GM23338 (cell line): Measurements from ENCODE around the gene NET1. TPM values are rescaled to one million over a fixed set of nuclear protein-coding genes. Genes with fewer than 3 reads are reported as not detected.
"Not testable (repeated sequence)": the region's sequence is repeated elsewhere in the genome, so short reads cannot be mapped to it uniquely, and the experiment has no call there.

ENCODE experiments used
- ATAC-seq: fragments of 200-7000 bp; cut with Tn5 transposase; 3 replicates; pipeline ENCODE4 v1.9.1; 2020
- DNase-seq: peaks from one replicate; pipeline ENCODE4 v3.0.0-alpha.2; 2015; ENCODE audit warnings: low spot score
- H2AFZ ChIP-seq: fragments of 200-600 bp; sonication (generic); 2 replicates; pipeline ENCODE4 v1.8.0; 2016; ENCODE audit warnings: antibody characterized with exemption, mild to moderate bottlenecking, moderate library complexity
- H3F3A ChIP-seq: fragments of 200-600 bp; sonication (generic); replicated peaks from 2 replicates; pipeline ENCODE4 v1.8.0; 2017; ENCODE audit warnings: antibody characterized with exemption, mixed run types, low read depth
- H3K27ac ChIP-seq: fragments of 200-600 bp; sonication (generic); 2 replicates; pipeline ENCODE4 v1.6.1; 2016; ENCODE audit warnings: low read depth
- H3K27me3 ChIP-seq: fragments of 200-600 bp; sonication (generic); 2 replicates; pipeline ENCODE4 v1.8.0; 2016; ENCODE audit warnings: mild to moderate bottlenecking, mixed run types, moderate library complexity; ENCODE audit not compliant: insufficient read depth
- H3K36me3 ChIP-seq: fragments of 200-600 bp; sonication (generic); 2 replicates; pipeline ENCODE4 v1.8.0; 2016; ENCODE audit warnings: mild to moderate bottlenecking; ENCODE audit not compliant: insufficient read depth
- H3K4me1 ChIP-seq: fragments of 200-600 bp; sonication (generic); 2 replicates; pipeline ENCODE4 v1.8.0; 2016; ENCODE audit warnings: mild to moderate bottlenecking, moderate library complexity; ENCODE audit not compliant: insufficient read depth
- H3K4me2 ChIP-seq: fragments of 200-600 bp; sonication (generic); 2 replicates; pipeline ENCODE4 v1.7.1; 2017; ENCODE audit warnings: mixed run types
- H3K4me3 ChIP-seq: fragments of 200-600 bp; sonication (generic); 2 replicates; pipeline ENCODE4 v1.6.1; 2016; ENCODE audit warnings: mixed run types
- H3K79me2 ChIP-seq: fragments of 200-600 bp; sonication (generic); replicated peaks from 2 replicates; pipeline ENCODE4 v1.8.0; 2017; ENCODE audit warnings: mild to moderate bottlenecking; ENCODE audit not compliant: insufficient read depth
- H3K9me2 ChIP-seq: fragments of 200-600 bp; sonication (generic); 2 replicates; pipeline ENCODE4 v1.8.0; 2017; ENCODE audit not compliant: insufficient read depth
- H4K20me1 ChIP-seq: fragments of 200-600 bp; sonication (generic); replicated peaks from 2 replicates; pipeline ENCODE4 v1.8.0; 2017; ENCODE audit warnings: mild to moderate bottlenecking; ENCODE audit not compliant: insufficient read depth
- H3K27ac Mint-ChIP-seq: 2 replicates; pipeline ENCODE4 v1.8.0; 2020; ENCODE audit warnings: inconsistent platforms, mild to moderate bottlenecking, moderate library complexity, mixed read lengths
- H3K27me3 Mint-ChIP-seq: 3 replicates; pipeline ENCODE4 v1.8.0; 2022; ENCODE audit warnings: low read depth, mild to moderate bottlenecking, moderate library complexity, mixed read lengths, inconsistent platforms; ENCODE audit not compliant: insufficient read depth, poor library complexity
- H3K36me3 Mint-ChIP-seq: 3 replicates; pipeline ENCODE4 v1.8.0; 2021; ENCODE audit warnings: low read depth, mild to moderate bottlenecking, inconsistent platforms, moderate library complexity, mixed read lengths
- H3K4me1 Mint-ChIP-seq: 3 replicates; pipeline ENCODE4 v1.8.0; 2020; ENCODE audit warnings: mild to moderate bottlenecking, inconsistent platforms, mixed read lengths
- H3K4me3 Mint-ChIP-seq: 3 replicates; pipeline ENCODE4 v1.8.0; 2021; ENCODE audit warnings: moderate library complexity, mild to moderate bottlenecking, inconsistent platforms, mixed read lengths
- H3K9me3 Mint-ChIP-seq: 3 replicates; pipeline ENCODE4 v1.8.0; 2020; ENCODE audit warnings: moderate library complexity, mild to moderate bottlenecking, inconsistent platforms, mixed read lengths
- CREB1 ChIP-seq: fragments of 250-450 bp; sonication (Bioruptor Pico); IDR thresholded peaks from 2 replicates; pipeline ENCODE4 v1.5.0; 2020; ENCODE audit warnings: low read depth, mild to moderate bottlenecking, moderate library complexity
- NANOG ChIP-seq: IDR thresholded peaks from 2 replicates; pipeline ENCODE4 v1.6.1; 2016; ENCODE audit warnings: antibody characterized with exemption, borderline replicate concordance
- ZNF462 ChIP-seq: fragments of 250-450 bp; sonication (Bioruptor Pico); IDR thresholded peaks from 2 replicates; pipeline ENCODE4 v1.5.0; 2020; ENCODE audit warnings: mild to moderate bottlenecking, moderate library complexity
- polyA plus RNA-seq: library from polyadenylated mRNA; unstranded; fragments of >200 nt; fragmentation: Nextera tagmentation; extraction: Ambion mirVana; gene quantifications from 2 replicates; pipeline ENCODE4 v1.2.1, GENCODE V29; 2016
- total RNA-seq: library from RNA; depleted of rRNA; stranded (reverse); fragments of >200 nt; shearing (Covaris generic); gene quantifications from 2 replicates; pipeline ENCODE4 v1.2.3, GENCODE V29; 2014

The NET1 gene
- total and polyA plus RNA-seq, 2 experiments from 2014 or later: 47.9 to 93.9 TPM

DNA sequence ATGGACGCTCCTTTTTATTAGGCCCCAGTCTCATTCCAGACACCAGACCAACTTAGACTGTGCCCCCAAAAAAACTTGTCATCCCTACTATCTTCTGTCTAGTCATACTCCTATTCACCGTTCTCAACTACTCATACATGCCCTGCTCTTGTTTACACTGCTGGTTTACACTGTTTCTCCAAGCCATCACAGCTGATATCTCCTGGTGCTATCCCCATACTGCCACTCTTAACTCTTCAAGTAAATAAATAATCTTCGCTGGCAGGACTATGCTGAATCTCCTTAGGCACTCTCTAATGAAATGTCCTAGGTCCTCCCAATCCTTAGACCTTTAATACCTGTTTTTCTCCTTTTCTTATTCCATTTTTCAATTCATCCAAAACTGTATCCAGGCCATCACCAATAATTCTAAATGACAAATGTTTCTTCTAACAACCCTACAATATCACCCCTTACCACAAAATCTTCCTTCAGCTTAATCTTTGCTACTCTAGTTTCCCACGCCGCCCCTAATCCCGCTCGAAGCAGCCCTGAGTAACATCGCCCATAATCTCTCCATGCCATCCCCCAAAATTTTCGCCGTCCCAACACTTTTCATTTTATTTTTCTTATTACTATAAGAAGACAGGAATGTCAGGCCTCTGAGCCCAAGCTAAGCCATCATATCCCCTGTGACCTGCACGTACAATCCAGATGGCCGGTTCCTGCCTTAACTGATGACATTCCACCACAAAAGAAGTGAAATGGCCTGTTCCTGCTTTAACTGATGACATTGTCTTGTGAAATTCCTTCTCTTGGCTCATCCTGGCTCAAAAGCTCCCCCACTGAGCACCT is 63.8 kb downstream of the NET1 start:
- Mint-ChIP-seq H3K9me3 (peaks cover 22% of the 10 kb centered on the region), H3K36me3 (peaks cover 20% of the 10 kb centered on the region), H3K27me3 (peaks cover 14% of the 10 kb centered on the region), H3K4me3 (peak overlapping the region; percentile 10; the same call in 2 of the 3 replicates)
- H3K27ac Mint-ChIP-seq, H3K36me3 ChIP-seq, H2AFZ ChIP-seq, H3K9me2 ChIP-seq, H4K20me1 ChIP-seq, H3F3A ChIP-seq, H3K4me3 ChIP-seq, H3K79me2 ChIP-seq, H3K27me3 ChIP-seq, DNase-seq, ATAC-seq, H3K4me1 Mint-ChIP-seq: not testable (repeated sequence)
- Histone ChIP-seq H3K4me1 (peaks cover 13% of the 10 kb centered on the region), H3K4me2 (0 out of 2 replicates have a peak overlapping the region, but pooled peaks have one; percentile 30), H3K27ac (peak overlapping the region; percentile 90)
- peak; percentile 38; the same call in 1 of the 2 replicates for TF ChIP-seq CREB1
- peak; percentile 54; the same call in 1 of the 2 replicates for TF ChIP-seq ZNF462 (CRISPR knock-in tag)
- TF ChIP-seq NANOG: peak; percentile 66; the same call in 1 of the 2 replicates
